IPS-20b (cell line): Measurements from ENCODE around the gene KIF1B.
A peak's percentile ranks its signal among the peaks of the same experiment; 100 is the strongest.
"Not testable (repeated sequence)": the region's sequence is repeated elsewhere in the genome, so short reads cannot be mapped to it uniquely, and the experiment has no call there.

Source experiments
- H3K27ac ChIP-seq: one replicate; pipeline ENCODE4 v1.5.1; 2013; ENCODE audit warnings: low read length
- H3K27me3 ChIP-seq: 2 replicates; pipeline ENCODE4 v1.6.1; 2013; ENCODE audit warnings: mild to moderate bottlenecking, low read length, inconsistent platforms; ENCODE audit not compliant: insufficient read depth
- H3K36me3 ChIP-seq: 2 replicates; pipeline ENCODE4 v1.6.1; 2013; ENCODE audit warnings: low read depth, mild to moderate bottlenecking, inconsistent platforms, low read length, moderate library complexity; ENCODE audit not compliant: insufficient read depth
- H3K4me1 ChIP-seq: 2 replicates; pipeline ENCODE4 v1.6.1; 2013; ENCODE audit warnings: mild to moderate bottlenecking, control low read depth, inconsistent platforms, low read length, moderate library complexity; ENCODE audit not compliant: insufficient read depth
- H3K4me3 ChIP-seq: 2 replicates; pipeline ENCODE4 v1.5.1; 2013; ENCODE audit warnings: mild to moderate bottlenecking, low read length, inconsistent platforms
- H3K9ac ChIP-seq: 2 replicates; pipeline ENCODE4 v1.6.1; 2013; ENCODE audit warnings: low read depth, mild to moderate bottlenecking, inconsistent platforms, low read length, moderate library complexity
- H3K9me3 ChIP-seq: 2 replicates; pipeline ENCODE4 v1.6.1; 2013; ENCODE audit warnings: mild to moderate bottlenecking, low read depth, low read length, inconsistent platforms; ENCODE audit not compliant: insufficient read depth

Gene KIF1B

DNA sequence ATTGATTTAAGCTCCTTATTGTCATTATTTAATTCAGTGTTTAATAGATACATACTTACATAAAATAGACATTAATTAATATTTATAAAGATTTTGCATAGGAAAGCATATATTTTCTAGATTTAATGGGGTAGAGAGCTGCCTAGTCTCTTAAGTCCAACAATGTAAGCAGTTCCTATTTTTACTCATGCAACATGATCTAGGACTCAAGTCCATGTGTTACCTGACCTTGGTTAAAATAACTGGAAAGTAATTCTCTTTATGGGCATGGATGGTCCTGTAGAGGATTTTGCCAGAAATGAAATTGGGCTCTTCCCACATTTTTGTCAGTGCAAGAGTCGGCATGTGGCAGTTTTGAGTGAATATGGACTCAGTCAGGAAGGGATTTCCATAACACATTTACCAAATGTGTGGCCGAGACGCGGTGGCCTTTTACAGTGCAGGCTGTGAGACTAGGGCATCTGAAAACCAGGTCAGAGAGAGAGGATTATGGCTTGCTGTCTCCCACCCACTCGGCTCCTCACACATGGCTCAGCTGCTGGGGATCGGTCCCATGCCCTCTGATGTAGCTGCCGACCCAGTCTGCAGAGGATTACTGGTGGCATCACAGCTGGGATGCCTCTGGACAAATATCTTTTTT lies 6.2 kb upstream of the KIF1B start:
- Histone ChIP-seq H3K36me3 (no peaks in the 10 kb centered on the region), H3K4me3 (no peak overlapping the region), H3K27ac (no peak overlapping the region), H3K4me1 (no peaks in the 10 kb centered on the region), H3K27me3 (no peaks in the 10 kb centered on the region), H3K9me3 (no peaks in the 10 kb centered on the region), H3K9ac (no peak overlapping the region)

DNA sequence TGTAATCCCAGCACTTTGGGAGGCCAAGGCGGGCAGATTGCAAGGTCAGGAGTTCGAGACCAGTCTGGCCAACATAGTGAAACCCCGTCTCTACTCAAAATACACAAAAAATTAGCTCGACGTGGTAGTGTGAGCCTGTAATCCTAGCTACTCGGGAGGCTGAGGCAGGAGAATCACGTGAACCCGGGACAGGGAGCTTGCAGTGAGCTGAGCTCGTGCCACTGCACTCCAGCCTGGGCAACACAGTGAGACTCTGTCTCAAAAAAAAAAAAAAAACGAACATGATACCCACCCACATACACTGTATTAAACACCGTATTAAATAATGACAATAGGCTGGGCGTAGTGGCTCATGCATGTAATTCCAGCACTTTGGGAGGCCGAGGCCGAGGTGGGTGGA lies 5.2 kb upstream of the KIF1B start:
- not testable (repeated sequence) for H3K27ac ChIP-seq, H3K4me3 ChIP-seq, H3K9ac ChIP-seq, H3K27me3 ChIP-seq, H3K9me3 ChIP-seq, H3K4me1 ChIP-seq, H3K36me3 ChIP-seq

DNA sequence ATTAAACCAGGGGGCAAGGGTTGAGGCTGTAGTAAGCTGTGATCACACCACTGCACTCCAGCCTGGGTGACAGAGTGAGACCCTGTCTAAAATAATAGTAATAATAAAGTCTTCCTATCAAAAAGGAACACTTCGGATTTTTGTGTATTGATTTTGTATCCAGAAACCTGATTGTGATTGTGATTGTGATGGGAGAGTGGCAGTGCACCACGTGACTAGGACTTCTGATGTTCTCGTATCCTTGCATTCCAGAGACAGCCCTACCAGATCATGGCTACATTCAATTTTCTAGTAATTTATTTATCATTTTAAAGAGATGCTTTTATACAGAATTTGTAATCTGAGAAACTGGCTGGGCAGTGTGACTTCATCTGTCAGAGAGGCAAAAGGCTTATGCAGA lies 2.6 kb upstream of the KIF1B start:
- H3K9ac ChIP-seq = no peak overlapping the region
- no peak overlapping the region for H3K27ac ChIP-seq
- no peaks in the 10 kb centered on the region for H3K27me3 ChIP-seq
- H3K9me3 ChIP-seq = no peaks in the 10 kb centered on the region
- no peaks in the 10 kb centered on the region for H3K36me3 ChIP-seq
- H3K4me3 ChIP-seq = no peak overlapping the region
- H3K4me1 ChIP-seq = peaks cover 3% of the 10 kb centered on the region; the same call in 1 of the 2 replicates

DNA sequence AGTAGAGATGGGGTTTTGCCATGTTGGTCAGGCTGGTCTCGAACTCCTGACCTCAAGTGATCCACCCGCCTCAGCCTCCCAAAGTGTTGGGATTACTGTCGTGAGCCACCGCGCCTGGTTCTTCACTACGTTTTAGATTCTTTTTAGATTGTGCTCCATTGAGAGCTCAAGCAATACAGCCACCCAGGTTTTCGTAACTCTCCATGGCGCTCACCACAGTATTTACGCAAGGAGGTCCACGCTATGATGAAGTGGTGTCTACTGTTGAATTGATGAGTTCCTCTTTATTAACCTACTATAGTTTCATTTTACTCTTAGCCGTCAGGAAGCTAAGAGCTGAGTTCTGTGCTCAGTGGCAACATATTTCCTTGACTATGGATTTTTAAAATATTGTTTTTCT lies 1.8 kb upstream of the KIF1B start:
- H3K9ac ChIP-seq = no peak overlapping the region
- peaks cover 10% of the 10 kb centered on the region; the same call in 1 of the 2 replicates for H3K4me1 ChIP-seq
- no peaks in the 10 kb centered on the region for H3K36me3 ChIP-seq
- no peaks in the 10 kb centered on the region for H3K9me3 ChIP-seq
- no peaks in the 10 kb centered on the region for H3K27me3 ChIP-seq
- H3K4me3 ChIP-seq = no peak overlapping the region
- H3K27ac ChIP-seq = no peak overlapping the region

- Histone ChIP-seq H3K4me3 (peak overlapping the region; percentile 85), H3K27ac (peak overlapping the region; percentile 72)
Measured at GRCh38 chr1:10209590-10209904, 823 bp upstream of the KIF1B start.

DNA sequence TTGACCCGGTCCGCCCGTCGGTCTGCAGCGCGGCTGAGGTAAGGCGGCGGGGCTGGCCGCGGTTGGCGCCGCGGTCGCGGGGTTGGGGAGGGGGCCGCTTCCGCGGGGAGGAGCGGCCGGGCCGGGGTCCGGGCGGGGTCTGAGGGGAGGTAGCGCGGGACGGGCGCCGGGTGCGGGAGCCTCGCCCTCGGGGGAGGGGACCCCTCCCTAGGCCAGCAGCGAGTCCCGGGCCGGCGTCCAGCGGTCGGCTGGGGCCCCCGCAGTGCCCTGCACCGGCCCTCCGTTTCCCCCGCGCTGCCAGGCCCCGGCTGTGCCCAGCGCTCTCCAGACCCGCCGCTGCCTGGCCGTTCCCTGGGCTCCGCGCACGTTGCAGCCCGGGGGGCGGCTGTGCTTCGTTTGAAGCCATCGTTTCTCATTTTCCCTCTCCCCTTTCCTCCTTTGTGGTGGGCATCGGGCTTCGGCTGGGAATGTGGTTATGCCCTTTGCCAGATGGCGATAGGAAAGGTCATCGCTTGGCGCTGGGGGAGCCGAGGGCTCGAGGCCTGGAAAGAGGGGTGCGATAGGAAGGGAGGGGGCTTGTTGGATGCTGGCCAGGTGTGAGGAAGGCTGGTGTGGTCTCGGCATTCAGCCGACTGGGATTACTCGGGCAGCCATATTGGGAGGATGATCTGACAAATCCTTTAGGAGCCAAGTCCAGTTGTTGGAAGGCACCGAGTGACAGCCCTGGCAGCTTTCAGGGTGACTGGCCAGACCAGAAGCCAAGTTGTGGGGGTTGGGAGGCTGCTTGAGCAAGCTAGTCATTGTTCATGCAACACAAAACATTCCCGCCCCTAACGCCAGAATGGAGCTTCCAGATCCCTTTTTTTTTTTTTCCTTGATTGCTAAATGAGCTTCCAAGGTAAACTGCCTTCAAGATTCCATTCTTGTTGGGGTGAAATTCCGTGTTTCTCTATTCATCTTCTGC lies 753 bp downstream of the KIF1B start:
- H3K9ac ChIP-seq = peak overlapping the region; percentile 97
- H3K36me3 ChIP-seq = no peaks in the 10 kb centered on the region
- peak overlapping the region; percentile 99 for H3K4me3 ChIP-seq
- H3K27ac ChIP-seq = peak overlapping the region; percentile 21
- peaks cover 13% of the 10 kb centered on the region; the same call in 1 of the 2 replicates for H3K4me1 ChIP-seq
- no peaks in the 10 kb centered on the region for H3K9me3 ChIP-seq
- no peaks in the 10 kb centered on the region for H3K27me3 ChIP-seq

More at GRCh38 chr1:10209590-10209904, 823 bp upstream of the KIF1B start:
- no peaks in the 10 kb centered on the region for H3K36me3 ChIP-seq
- H3K9me3 ChIP-seq = no peaks in the 10 kb centered on the region
- peak overlapping the region; percentile 91 for H3K9ac ChIP-seq
- H3K4me1 ChIP-seq = peaks cover 13% of the 10 kb centered on the region; the same call in 1 of the 2 replicates
- no peaks in the 10 kb centered on the region for H3K27me3 ChIP-seq

DNA sequence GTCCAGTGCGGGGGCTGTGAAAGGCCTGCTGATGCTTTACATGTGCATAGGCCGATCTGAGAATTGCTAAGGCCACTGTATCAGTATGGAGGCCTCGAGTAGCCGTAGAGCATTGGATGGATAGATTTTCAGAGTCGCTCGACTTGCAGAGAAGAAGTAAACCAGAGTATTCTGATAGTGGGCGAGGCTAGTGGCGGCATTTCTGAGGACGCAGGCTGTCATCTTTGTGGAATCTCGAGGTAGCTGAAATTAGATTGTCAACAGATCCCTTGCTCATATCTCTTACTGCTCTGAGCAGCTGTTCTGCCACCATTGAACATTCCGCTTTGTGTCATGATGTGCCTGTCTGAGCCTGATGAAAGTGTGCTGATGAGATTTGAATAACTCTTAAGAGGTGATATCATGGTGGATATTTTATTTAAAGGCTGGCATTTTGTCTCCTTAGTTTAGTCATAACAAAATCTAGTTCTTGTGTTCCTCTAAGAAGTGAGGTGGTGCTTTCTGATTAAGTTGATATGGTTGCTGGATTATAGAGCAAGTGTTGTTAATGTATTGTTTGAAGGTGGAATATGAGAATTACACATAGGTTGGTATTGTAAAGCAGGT lies 1.5 kb downstream of the KIF1B start:
- H3K27ac ChIP-seq = peak overlapping the region; percentile 21
- no peaks in the 10 kb centered on the region for H3K36me3 ChIP-seq
- H3K4me3 ChIP-seq = peak overlapping the region; percentile 99
- no peaks in the 10 kb centered on the region for H3K27me3 ChIP-seq
- no peaks in the 10 kb centered on the region for H3K9me3 ChIP-seq
- peaks cover 13% of the 10 kb centered on the region; the same call in 1 of the 2 replicates for H3K4me1 ChIP-seq
- peak overlapping the region; percentile 97 for H3K9ac ChIP-seq

DNA sequence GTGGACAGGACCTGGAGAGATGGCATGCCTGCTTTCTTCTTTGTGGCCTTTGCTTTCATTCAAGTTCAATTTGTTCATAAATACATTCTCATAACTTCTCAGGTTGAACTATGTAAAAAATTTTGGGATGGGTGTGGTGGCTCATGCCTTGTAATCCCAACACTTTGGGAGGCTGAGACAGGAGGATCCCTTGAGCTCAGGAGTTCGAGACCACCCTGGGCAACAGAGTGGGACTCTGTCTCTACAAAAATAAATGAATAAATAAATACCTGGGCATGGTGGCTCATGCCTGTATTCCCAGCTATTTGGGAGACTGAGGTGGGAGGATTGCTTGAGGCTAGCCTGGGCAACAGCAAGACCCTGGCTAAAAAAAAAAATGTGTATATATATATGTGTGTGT lies 2.1 kb downstream of the KIF1B start:
- Histone ChIP-seq H3K9ac (no peak overlapping the region; the same call in 1 of the 2 replicates), H3K27me3 (no peaks in the 10 kb centered on the region), H3K4me3 (peak overlapping the region; percentile 99), H3K27ac (no peak overlapping the region), H3K36me3 (no peaks in the 10 kb centered on the region), H3K9me3 (no peaks in the 10 kb centered on the region), H3K4me1 (peaks cover 13% of the 10 kb centered on the region; the same call in 1 of the 2 replicates)

GRCh38 chr1:10213186-10213705 lies 2.9 kb downstream of the KIF1B start:
- no peak overlapping the region for H3K27ac ChIP-seq
- peak overlapping the region; percentile 30; the same call in 1 of the 2 replicates for H3K9ac ChIP-seq

GRCh38 chr1:10216090-10216749 lies 5.8 kb downstream of the KIF1B start:
- no peaks in the 10 kb centered on the region for H3K27me3 ChIP-seq
- H3K9ac ChIP-seq = no peak overlapping the region
- no peaks in the 10 kb centered on the region for H3K36me3 ChIP-seq
- H3K9me3 ChIP-seq = no peaks in the 10 kb centered on the region
- H3K27ac ChIP-seq = no peak overlapping the region
- no peak overlapping the region for H3K4me3 ChIP-seq
- H3K4me1 ChIP-seq = peaks cover 13% of the 10 kb centered on the region; the same call in 1 of the 2 replicates

More at GRCh38 chr1:10213186-10213705, 2.9 kb downstream of the KIF1B start:
- peak overlapping the region; percentile 4 for H3K4me3 ChIP-seq
- H3K36me3 ChIP-seq = no peaks in the 10 kb centered on the region
- no peaks in the 10 kb centered on the region for H3K27me3 ChIP-seq
- H3K9me3 ChIP-seq = no peaks in the 10 kb centered on the region
- peaks cover 13% of the 10 kb centered on the region; the same call in 1 of the 2 replicates for H3K4me1 ChIP-seq
